H1 (cell line): ENCODE results near the gene ZBTB11. TPM values are rescaled to one million over a fixed set of nuclear protein-coding genes. Genes with fewer than 3 reads are reported as not detected.

Experiments
- BACH1 ChIP-seq: IDR thresholded peaks from 2 replicates; pipeline ENCODE4 v1.6.1; 2012; ENCODE audit warnings: low read length, improper control_type of control experiment
- BRCA1 ChIP-seq: IDR thresholded peaks from 2 replicates; pipeline ENCODE4 v1.6.1; 2012; ENCODE audit warnings: low read depth, low read length, improper control_type of control experiment
- CREB1 ChIP-seq: IDR thresholded peaks from 2 replicates; pipeline ENCODE4 v1.6.1; 2012; ENCODE audit warnings: inconsistent platforms
- CTBP2 ChIP-seq: IDR thresholded peaks from 2 replicates; pipeline ENCODE4 v1.7.0; 2011; ENCODE audit warnings: borderline replicate concordance, mild to moderate bottlenecking, moderate library complexity, mixed read lengths, low read length; ENCODE audit not compliant: insufficient read depth, insufficient read length
- CTCF ChIP-seq, 3 experiments: IDR thresholded peaks; 1 replicate in 2 of 3; 2 replicates in 1 of 3; pipeline versions ENCODE4 v1.5.1 to v1.6.1; 2011; ENCODE audit warnings: low read length in 3 of 3, mild to moderate bottlenecking in 3 of 3, inconsistent platforms in 2 of 3, low read depth in 1 of 3, moderate library complexity in 1 of 3; ENCODE audit not compliant: insufficient read depth in 1 of 3; ENCODE audit errors: control extremely low read depth in 1 of 3
- JUN ChIP-seq: IDR thresholded peaks from 2 replicates; pipeline ENCODE4 v1.6.1; 2011; ENCODE audit warnings: low read depth, mild to moderate bottlenecking, improper control_type of control experiment, low read length
- KDM4A ChIP-seq: IDR thresholded peaks from one replicate; pipeline ENCODE4 v1.7.1; 2012; ENCODE audit warnings: low read depth, mild to moderate bottlenecking, moderate library complexity, low read length, inconsistent platforms; ENCODE audit not compliant: severe bottlenecking
- MAX ChIP-seq: IDR thresholded peaks from 2 replicates; pipeline ENCODE4 v1.6.1; 2012; ENCODE audit warnings: inconsistent platforms
- NANOG ChIP-seq: IDR thresholded peaks from 2 replicates; pipeline ENCODE4 v1.6.1; 2011; ENCODE audit warnings: low read length, low read depth, mild to moderate bottlenecking, inconsistent platforms; ENCODE audit not compliant: insufficient read depth, poor library complexity, severe bottlenecking
- PHF8 ChIP-seq: fragments of 200-600 bp; sonication (generic); conservative IDR thresholded peaks from 2 replicates; pipeline ENCODE4 v1.7.1; 2012; ENCODE audit warnings: low read depth, mild to moderate bottlenecking, inconsistent platforms, low read length, moderate library complexity
- RFX5 ChIP-seq: IDR thresholded peaks from 2 replicates; pipeline ENCODE4 v1.6.1; 2011; ENCODE audit warnings: low read depth, low read length, improper control_type of control experiment, borderline replicate concordance
- RNF2 ChIP-seq: fragments of 200-900, 300-1000 bp; sonication (generic); IDR thresholded peaks from 2 replicates; pipeline ENCODE4 v1.7.1; 2016; ENCODE audit warnings: borderline replicate concordance, low read depth, mild to moderate bottlenecking, antibody characterized with exemption, low read length; ENCODE audit not compliant: poor library complexity, severe bottlenecking; ENCODE audit errors: missing control alignments
- SIN3A ChIP-seq, 2 experiments: IDR thresholded peaks in 1 of 2; conservative IDR thresholded peaks in 1 of 2; 2 replicates each; pipeline ENCODE4 v1.6.1; 2011 to 2012; ENCODE audit warnings: low read length in 2 of 2, improper control_type of control experiment in 1 of 2, low read depth in 1 of 2, mild to moderate bottlenecking in 1 of 2
- SP4 ChIP-seq: IDR thresholded peaks from 2 replicates; pipeline ENCODE4 v1.6.1; 2012; ENCODE audit warnings: low read length, inconsistent platforms
- TBP ChIP-seq: IDR thresholded peaks from 2 replicates; pipeline ENCODE4 v1.6.1; 2011; ENCODE audit warnings: low read depth, low read length, improper control_type of control experiment
- TCF12 ChIP-seq: IDR thresholded peaks from 2 replicates; pipeline ENCODE4 v1.6.1; 2011; ENCODE audit warnings: low read depth, mild to moderate bottlenecking, low read length
- USF2 ChIP-seq: IDR thresholded peaks from 2 replicates; pipeline ENCODE4 v1.6.1; 2011; ENCODE audit warnings: low read length, improper control_type of control experiment
- polyA plus RNA-seq, 7 experiments: library from polyadenylated mRNA; depleted of rRNA in 3 of 7; stranded (reverse) in 5 of 7; unstranded in 2 of 7; fragments of >200 nt in 5 of 7; fragments of 200-250 nt in 2 of 7; gene quantifications; 1 replicate in 5 of 7; 2 replicates in 1 of 7; 4 replicates in 1 of 7; pipeline versions ENCODE4 v1.2.1 to v1.2.3, GENCODE V29; 2011 to 2013; ENCODE audit warnings: missing spikeins in 2 of 7, mixed read lengths in 2 of 7
- total RNA-seq: library from RNA; stranded (reverse); fragmentation: NEBNext Ultra II Directional; extraction: Animal tissue kit (Norgen Biotek cat#: 25700); gene quantifications from 2 replicates; pipeline ENCODE4 v1.2.1, GENCODE V29; 2021

The ZBTB11 gene
- total and polyA plus RNA-seq, 2 of the 8 experiments (the other 6 are each of a cell fraction or from before 2014, with no cell fraction given) = 3.0 to 14.0 TPM

GRCh38 chr3:101675709-101676215, 1.2 kb downstream of the ZBTB11 start (continued):
- no peak for TF ChIP-seq USF2
- no peak; the same call in 1 of the 2 replicates for TF ChIP-seq PHF8
- TF ChIP-seq RNF2 = no peak
- no peak for TF ChIP-seq NANOG
- TF ChIP-seq CTCF (IDR thresholded peaks at IDR 0.05; ENCODE audit: control extremely low read depth in 1 of 3, insufficient read depth in 1 of 3, low read depth in 1 of 3, low read length in 3 of 3) = no peak
- no peak for TF ChIP-seq JUN
- no peak for TF ChIP-seq SP4
- no peak for TF ChIP-seq MAX
- peak; percentile 23 for TF ChIP-seq KDM4A
- no peak for TF ChIP-seq CREB1
- TF ChIP-seq CTBP2 = no peak
- no peak for TF ChIP-seq BRCA1
- no peak for TF ChIP-seq BACH1
- no peak for TF ChIP-seq RFX5
- TF ChIP-seq SIN3A (conservative IDR thresholded peaks at IDR 0.05 in 1 of 2, IDR thresholded peaks at IDR 0.05 in 1 of 2; ENCODE audit: low read depth in 1 of 2, low read length in 2 of 2) = peak in 1 of 2 experiments; percentile 87; a peak in 1 of 4 replicates
- TF ChIP-seq TBP = no peak; the same call in 1 of the 2 replicates
- no peak for TF ChIP-seq TCF12
